Sciatic nerve (tissue), 2 donors: ENCODE results near the gene CFHR2. TPM values are rescaled to one million over a fixed set of nuclear protein-coding genes. Genes with fewer than 3 reads are reported as not detected.
"Not testable (repeated sequence)": the region's sequence is repeated elsewhere in the genome, so short reads cannot be mapped to it uniquely, and the experiment has no call there.

Experiments used
- ATAC-seq: fragments of 200-7000 bp; cut with Tn5 transposase; one replicate; pipeline ENCODE4 v1.9.1; 2020; ENCODE audit warnings: mild to moderate bottlenecking, moderate library complexity
- DNase-seq: peaks from one replicate; pipeline ENCODE4 v3.0.0-alpha.2; 2020; ENCODE audit warnings: low spot score
- intact Hi-C: fragments of 100-400 bp; cut with DNase I; formaldehyde crosslinking; loops from one replicate; pipeline ENCODE4 v1.14.2; 2022
- total RNA-seq: library from RNA; stranded (reverse); fragmentation: NEBNext Ultra II Directional; extraction: Animal tissue kit (Norgen Biotek cat#: 25700); gene quantifications from one replicate; pipeline ENCODE4 v1.2.1, GENCODE V29; 2021
- donor health status: DM: no; HTN: no; CAD: no.
- donor health status: DM: no; HTN: no; CAD: no.

The CFHR2 gene
- total RNA-seq, 1 donor from 2014 or later: not detected

- ATAC-seq, intact Hi-C loops, DNase-seq: not testable (repeated sequence)
These were observed 48.5 kb downstream of the CFHR2 start for GRCh38 chr1:196991919-196992651.

- ATAC-seq: no peak
- no peak for DNase-seq
- intact Hi-C loops: loop anchor here (1.0 kb wide), 1 partner anchor 11 kb away; no protein-coding TSS in a partner anchor
These were observed 50.4 kb downstream of the CFHR2 start for GRCh38 chr1:196993916-196994315.

GRCh38 chr1:196997423-196997822 is 53.9 kb downstream of the CFHR2 start:
- DNase-seq (no peak), ATAC-seq (no peak)
- intact Hi-C loops: no loop called here

- DNase-seq (no peak), ATAC-seq (no peak)
- intact Hi-C loops: no loop called here
These were observed 58.3 kb downstream of the CFHR2 start for GRCh38 chr1:197001828-197002227.

- intact Hi-C loops: no loop called here
- ATAC-seq (no peak), DNase-seq (no peak)
These were observed 59.6 kb downstream of the CFHR2 start for GRCh38 chr1:197003132-197003531.

GRCh38 chr1:197008861-197009260 is 65.3 kb downstream of the CFHR2 start:
- no peak for DNase-seq
- ATAC-seq: no peak
- intact Hi-C loops: no loop called here

Other genes starting within 250 kb of the CFHR2 start
- 0.94 TPM for gene CFHR3, start 168.9 kb upstream of the CFHR2 start, total RNA-seq
- gene CFHR1, start 124.0 kb upstream of the CFHR2 start, total RNA-seq: 1.3 TPM
- not detected for gene CFHR4, start 55.7 kb upstream of the CFHR2 start, total RNA-seq
- not detected for gene CFHR5, start 33.8 kb downstream of the CFHR2 start, total RNA-seq
- not detected for gene F13B, start 123.5 kb downstream of the CFHR2 start, total RNA-seq
- 0.45 TPM for gene ASPM, start 202.9 kb downstream of the CFHR2 start, total RNA-seq